Measurements from ENCODE around the gene RERE.
A peak's percentile ranks its signal among the peaks of the same experiment; 100 is the strongest.

Gene RERE

DNA sequence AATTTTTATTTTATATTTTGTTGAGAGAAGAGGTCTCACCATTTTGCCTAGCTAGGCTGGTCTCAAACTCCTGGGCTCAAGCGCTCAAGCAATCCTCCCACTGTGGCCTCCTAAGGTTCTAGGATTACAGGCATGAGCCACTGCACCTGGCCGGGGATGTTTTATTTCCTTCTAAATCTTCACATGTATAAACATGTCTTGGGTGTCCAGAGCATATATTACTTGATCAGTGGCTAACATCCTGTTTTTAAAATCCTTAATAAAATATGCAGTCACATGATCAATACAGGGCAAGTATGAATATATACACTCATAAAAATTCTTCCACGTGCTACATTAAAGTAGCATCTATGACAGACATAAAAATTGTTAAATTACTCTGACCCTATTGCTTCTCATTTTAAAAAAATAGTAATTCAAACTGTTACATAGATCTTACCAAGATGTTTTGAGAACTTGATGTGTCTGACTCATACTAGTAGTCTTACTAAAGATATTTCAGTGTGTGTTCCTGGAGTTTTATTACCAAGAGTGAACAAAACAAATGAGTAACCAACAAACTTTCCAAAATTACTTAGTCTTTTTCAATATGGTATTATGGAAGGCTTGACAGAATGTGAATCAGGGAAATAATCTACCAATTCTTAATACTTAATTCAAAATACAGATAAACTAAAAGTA, 277.0 kb downstream of the RERE start:
- DNase-seq (ENCODE audit: low spot score) = no peak

- DNase-seq (ENCODE audit: low spot score) = no peak
Measured at GRCh38 chr1:8539683-8540082, 277.8 kb downstream of the RERE start.

DNA sequence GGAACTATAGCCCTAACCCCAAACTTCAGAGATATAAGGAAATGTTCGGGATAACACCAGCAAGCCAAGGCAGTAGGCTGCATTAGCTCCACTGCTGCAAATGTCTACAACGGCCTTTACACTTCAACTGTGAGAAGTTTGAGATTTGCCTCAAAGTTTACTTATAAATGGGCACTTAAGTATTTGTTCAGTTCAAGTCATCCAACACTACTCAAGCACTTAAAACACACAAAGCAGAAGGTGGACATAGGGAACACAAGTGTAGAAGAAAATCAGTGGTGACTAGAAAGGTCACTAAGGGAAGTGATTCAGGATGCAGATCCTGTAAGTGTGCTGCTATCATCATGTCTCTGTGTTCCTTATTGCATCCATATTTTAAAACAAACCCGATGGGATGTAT, 278.9 kb downstream of the RERE start:
- DNase-seq (ENCODE audit: low spot score) = no peak

GRCh38 chr1:8537991-8538390, 279.4 kb downstream of the RERE start:
- no peak for DNase-seq (ENCODE audit: low spot score)

DNA sequence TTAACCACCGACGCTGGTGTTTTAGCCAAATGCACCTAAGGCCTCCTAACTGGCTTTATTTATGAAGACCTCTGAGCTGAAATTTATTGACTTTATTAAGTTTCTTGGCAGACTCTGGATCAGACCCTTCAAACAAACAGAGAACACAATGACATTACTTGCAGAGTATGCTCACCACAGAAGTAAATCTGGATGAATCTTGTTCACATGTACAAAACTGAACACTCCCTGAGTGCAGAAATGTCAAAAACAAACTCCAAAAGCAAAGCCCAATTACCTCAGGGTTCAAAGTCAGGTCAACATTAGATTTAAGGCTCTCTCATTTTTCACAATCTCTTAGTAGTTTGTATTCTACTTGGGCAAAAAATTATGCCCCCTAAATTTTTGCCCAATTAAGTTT, 280.9 kb downstream of the RERE start:
- DNase-seq (ENCODE audit: low spot score) = no peak

DNA sequence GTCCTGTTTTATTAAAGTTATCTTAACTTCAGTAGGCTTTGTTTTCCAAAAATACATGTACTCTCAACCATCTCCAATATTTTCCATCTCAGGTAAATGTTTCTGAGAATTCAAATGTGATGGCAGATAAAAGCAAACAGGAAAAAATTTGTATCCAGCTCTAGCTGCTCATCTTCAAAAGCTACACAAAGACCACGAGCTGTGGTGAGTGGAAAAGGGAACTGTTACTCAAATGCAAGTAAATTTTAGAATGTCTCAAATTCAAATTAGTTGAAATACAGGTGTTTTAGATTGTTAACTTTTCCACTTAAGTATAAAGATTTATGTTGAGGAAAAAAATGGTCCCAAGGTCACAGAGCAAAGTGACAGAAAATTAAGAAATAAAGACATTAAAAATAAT, 283.5 kb downstream of the RERE start:
- no peak for DNase-seq (ENCODE audit: low spot score)

- DNase-seq (ENCODE audit: low spot score) = no peak
Measured at GRCh38 chr1:8533124-8533523, 284.3 kb downstream of the RERE start.

GRCh38 chr1:8529901-8530300, 287.5 kb downstream of the RERE start:
- no peak for DNase-seq (ENCODE audit: low spot score)

- no peak for DNase-seq (ENCODE audit: low spot score)
Measured at GRCh38 chr1:8527941-8528340, 289.5 kb downstream of the RERE start.

GRCh38 chr1:8525558-8526275, 291.7 kb downstream of the RERE start:
- DNase-seq (ENCODE audit: low spot score) = peak; percentile 64

DNA sequence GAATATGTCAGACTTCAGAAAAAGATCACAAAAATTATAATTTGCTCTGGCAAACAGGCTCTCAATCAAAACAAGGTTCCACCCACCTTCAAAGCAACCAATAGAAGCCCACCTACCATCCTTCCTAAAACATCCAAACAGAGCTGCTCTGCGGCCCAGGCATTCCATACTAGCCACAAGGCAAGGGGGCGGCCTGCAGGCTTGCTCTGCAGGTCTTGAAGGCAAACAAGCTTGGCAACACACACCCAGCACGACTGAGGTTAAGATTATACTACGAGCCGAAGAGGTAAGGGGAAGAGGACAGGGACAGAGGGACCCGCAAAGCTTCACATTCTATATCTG, 292.3 kb downstream of the RERE start:
- peak; percentile 44 for DNase-seq (ENCODE audit: low spot score)

- DNase-seq (ENCODE audit: low spot score) = no peak
Measured at GRCh38 chr1:8524627-8525157, 292.7 kb downstream of the RERE start.

- no peak for DNase-seq (ENCODE audit: low spot score)
Measured at GRCh38 chr1:8523666-8524206, 293.7 kb downstream of the RERE start.

- DNase-seq (ENCODE audit: low spot score) = no peak
Measured at GRCh38 chr1:8520483-8520966, 296.9 kb downstream of the RERE start.

DNA sequence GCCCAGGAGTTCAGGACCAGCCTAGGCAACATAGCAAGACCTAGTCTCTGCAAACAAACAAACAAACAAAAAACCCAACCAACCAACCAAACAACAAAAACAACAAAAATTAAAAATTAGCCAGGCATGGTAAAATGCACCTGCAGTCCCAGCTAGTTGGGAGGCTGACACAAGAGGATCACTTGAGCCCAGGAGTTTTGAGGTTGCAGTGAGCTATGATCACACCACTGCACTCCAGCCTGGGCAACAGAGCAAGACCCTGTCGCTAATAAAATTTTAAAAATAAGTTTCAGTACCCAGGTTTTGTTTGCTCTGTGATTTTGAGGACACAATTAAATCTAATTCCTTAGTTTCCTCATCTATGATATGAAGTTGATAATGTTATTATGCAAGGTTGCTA, 298.3 kb downstream of the RERE start:
- DNase-seq (ENCODE audit: low spot score) = no peak

GRCh38 chr1:8518490-8518801, 299.0 kb downstream of the RERE start:
- DNase-seq (ENCODE audit: low spot score) = no peak

DNA sequence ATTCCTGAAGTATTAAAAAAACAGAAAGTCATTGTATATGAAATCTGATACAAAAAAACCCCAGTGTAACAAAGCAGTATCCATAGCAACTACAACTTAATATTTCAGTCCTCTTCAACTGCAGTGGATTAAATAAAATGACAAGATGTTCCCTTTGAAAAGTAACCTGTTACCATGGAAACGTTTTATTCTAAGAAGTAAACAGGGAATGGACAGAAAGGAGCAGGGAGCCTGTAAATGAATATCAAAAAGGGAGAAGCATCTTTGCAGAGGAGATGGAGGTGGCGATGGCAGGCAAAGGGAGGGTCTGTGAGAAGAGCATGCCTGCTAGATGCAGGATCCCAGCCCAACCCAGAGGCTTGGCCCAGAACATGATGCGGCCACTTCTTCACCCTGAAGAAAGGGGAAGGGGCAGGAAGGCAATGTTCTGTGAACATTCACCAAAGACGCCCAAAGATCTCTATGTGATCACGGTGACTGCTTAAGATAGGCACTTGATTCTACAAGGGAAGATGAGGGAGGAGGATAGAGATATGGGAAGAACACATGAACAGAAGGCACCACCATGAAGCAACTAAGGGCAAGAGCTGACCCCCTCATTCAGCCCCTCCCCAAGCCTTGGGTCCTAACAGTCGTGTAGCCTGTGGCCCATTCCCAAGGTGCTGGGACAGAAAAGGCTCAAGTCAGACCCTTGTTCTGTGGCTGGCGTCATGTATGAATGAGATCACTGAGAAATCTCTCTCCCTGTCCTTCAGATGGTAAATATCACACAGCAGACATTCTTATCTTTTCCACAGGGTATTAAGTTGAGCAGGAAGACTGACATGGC, 299.6 kb downstream of the RERE start:
- no peak for DNase-seq (ENCODE audit: low spot score)

DNA sequence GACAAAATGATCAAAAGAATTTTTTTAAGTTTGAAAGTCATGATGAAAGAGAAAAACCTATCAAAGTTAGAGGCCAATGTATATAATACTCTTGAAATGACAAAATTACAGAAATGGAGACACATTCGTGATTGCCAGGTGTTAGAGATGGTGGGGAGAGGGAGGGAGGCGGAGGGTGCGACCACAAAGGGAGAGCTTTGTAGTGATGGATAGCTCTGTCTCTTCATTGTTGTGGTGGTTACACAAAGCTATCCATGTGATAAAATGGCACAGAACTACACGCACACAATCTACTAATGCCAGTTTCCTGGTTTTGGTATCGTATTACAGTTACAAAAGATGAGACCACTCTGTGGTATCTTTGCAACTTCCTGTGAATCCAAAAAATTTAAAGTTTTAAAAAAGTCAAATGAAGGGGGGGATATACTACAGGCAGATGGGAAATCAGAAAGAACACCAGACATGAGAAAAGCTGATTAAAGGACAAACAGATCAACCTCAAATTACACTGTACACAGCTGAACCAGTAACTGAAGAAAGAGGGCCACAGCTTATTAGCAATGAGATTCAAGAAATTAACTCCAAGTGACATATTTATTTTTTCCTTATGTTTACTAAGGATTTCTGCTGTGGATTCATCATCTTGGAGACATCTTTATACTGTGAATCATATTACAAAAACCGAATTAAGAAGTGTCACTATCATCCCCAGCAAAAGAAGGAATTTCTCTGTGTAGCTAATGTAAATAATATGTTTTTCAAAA, 300.5 kb downstream of the RERE start:
- no peak for DNase-seq (ENCODE audit: low spot score)

GRCh38 chr1:8516278-8516777, 301.1 kb downstream of the RERE start:
- no peak for DNase-seq (ENCODE audit: low spot score)

DNA sequence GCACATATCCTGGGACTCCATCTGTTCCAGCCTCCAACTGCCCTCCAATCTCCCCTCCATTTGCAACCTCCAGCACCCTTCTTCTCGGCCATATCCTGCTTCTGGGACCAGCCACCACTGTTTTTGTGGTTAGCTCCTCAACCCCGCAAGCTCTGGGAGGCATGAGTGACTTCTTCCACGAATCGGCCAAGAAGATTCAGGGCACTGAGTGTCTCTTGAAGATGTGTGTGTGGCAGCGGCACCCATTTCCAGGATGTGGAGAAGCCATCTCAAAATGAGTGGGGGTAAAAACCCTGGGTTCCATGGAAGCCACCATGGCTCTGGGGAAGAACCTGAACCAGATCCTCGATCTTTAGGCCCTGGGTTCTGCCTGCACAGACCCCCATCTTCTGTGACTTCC, 304.9 kb downstream of the RERE start:
- DNase-seq (ENCODE audit: low spot score) = no peak

- no peak for DNase-seq (ENCODE audit: low spot score)
Measured at GRCh38 chr1:8510041-8510823, 307.2 kb downstream of the RERE start.

All from iPS-NIHi11 (cell line).